Natural killer cell (primary cell): ENCODE measurements around the gene CDC42BPG. TPM values are rescaled to one million over a fixed set of nuclear protein-coding genes. Genes with fewer than 3 reads are reported as not detected.

ENCODE experiments used
- ATAC-seq, 3 donors: fragments of 150-1000 bp in 2 of 3; fragments of 200-7000 bp in 1 of 3; cut with Tn5 transposase; 1 replicate in 1 of 3; 2 replicates in 2 of 3; pipeline ENCODE4 v1.10.0; 2021; ENCODE audit warnings: mild to moderate bottlenecking in 2 of 3, moderate library complexity in 2 of 3
- DNase-seq, 2 donors: peaks; one replicate each; pipeline versions ENCODE4 v3.0.0 to v3.0.0-alpha.2; 2013 to 2021; ENCODE audit warnings: mixed read lengths in 1 of 2
- H3K27ac ChIP-seq: one replicate; pipeline ENCODE4 v1.5.1; 2013; ENCODE audit warnings: mild to moderate bottlenecking, low read length
- H3K27me3 ChIP-seq: one replicate; pipeline ENCODE4 v1.6.1; 2013; ENCODE audit warnings: low read length; ENCODE audit not compliant: control insufficient read depth, insufficient read depth
- H3K36me3 ChIP-seq: one replicate; pipeline ENCODE4 v1.6.1; 2013; ENCODE audit warnings: low read length; ENCODE audit not compliant: control insufficient read depth, insufficient read depth
- H3K4me1 ChIP-seq: one replicate; pipeline ENCODE4 v1.6.1; 2013; ENCODE audit warnings: low read length; ENCODE audit not compliant: control insufficient read depth, insufficient read depth
- H3K4me3 ChIP-seq: one replicate; pipeline ENCODE4 v1.5.1; 2013; ENCODE audit warnings: low read length
- H3K9me3 ChIP-seq: one replicate; pipeline ENCODE4 v1.6.1; 2013; ENCODE audit warnings: low read length; ENCODE audit not compliant: control insufficient read depth, insufficient read depth
- H3K27ac Mint-ChIP-seq, 2 donors: one replicate each; pipeline ENCODE4 v1.8.0; 2022; ENCODE audit warnings: mild to moderate bottlenecking in 2 of 2, mixed read lengths in 2 of 2, moderate library complexity in 1 of 2
- H3K27me3 Mint-ChIP-seq, 2 donors: one replicate each; pipeline ENCODE4 v1.8.0; 2022; ENCODE audit warnings: low read depth in 2 of 2, mixed read lengths in 2 of 2
- H3K36me3 Mint-ChIP-seq: one replicate; pipeline ENCODE4 v1.8.0; 2022; ENCODE audit warnings: mixed read lengths
- H3K4me1 Mint-ChIP-seq, 2 donors: one replicate each; pipeline ENCODE4 v1.8.0; 2022; ENCODE audit warnings: mixed read lengths in 2 of 2
- H3K4me3 Mint-ChIP-seq: one replicate; pipeline ENCODE4 v1.8.0; 2022; ENCODE audit warnings: mild to moderate bottlenecking, moderate library complexity, mixed read lengths
- H3K9me3 Mint-ChIP-seq, 2 donors: one replicate each; pipeline ENCODE4 v1.8.0; 2022; ENCODE audit warnings: mixed read lengths in 2 of 2
- CTCF ChIP-seq: fragments of 200-600 bp; IDR thresholded peaks from one replicate; pipeline ENCODE4 v1.8.0; 2022; ENCODE audit warnings: antibody characterized with exemption
- whole genome bisulfite sequencing: methylation state at CpG from one replicate; pipeline ENCODE4 v1.1.7; 2013; ENCODE audit warnings: missing lambda C conversion rate; ENCODE audit not compliant: insufficient coverage; 5-methylcytosine and 5-hydroxymethylcytosine counted together
- intact Hi-C: fragments of 100-400 bp; cut with micrococcal nuclease; formaldehyde crosslinking; loops from one replicate; pipeline ENCODE4 v1.14.2; 2022
- total RNA-seq, 4 donors: library from RNA; stranded (reverse); fragments of 120-200 nt in 1 of 4; gene quantifications; one replicate each; pipeline versions ENCODE4 v1.2.3 to v1.2.4, GENCODE V29; 2013 to 2022

Gene CDC42BPG
- total RNA-seq, 3 donors from 2014 or later (not counting 1 experiment from before 2014, with no cell fraction given): 8.2 to 12.7 (median 10.7) TPM

GRCh38 chr11:64802370-64803157 is 41.9 kb downstream of the CDC42BPG start:
- Histone ChIP-seq H3K9me3 (no peaks in the 10 kb centered on the region), H3K4me1 (peaks cover 42% of the 10 kb centered on the region), H3K27me3 (no peaks in the 10 kb centered on the region), H3K27ac (peak overlapping the region; percentile 62), H3K36me3 (peaks cover 16% of the 10 kb centered on the region), H3K4me3 (peak overlapping the region; percentile 46)
- DNase-seq (peak in 1 of 2 donors; percentile 66), ATAC-seq (peak in 1 of 3 donors; percentile 13)
- peaks cover 10 to 20% of the 10 kb centered on the region in 2 donors for H3K4me1 Mint-ChIP-seq
- intact Hi-C loops: no loop called here
- no peaks in the 10 kb centered on the region for H3K9me3 Mint-ChIP-seq
- no peaks in the 10 kb centered on the region for H3K36me3 Mint-ChIP-seq
- peak overlapping the region; percentile 65 for H3K4me3 Mint-ChIP-seq
- WGBS: 7% methylated on average over 54 of the region's 54 CpGs
- peak overlapping the region; percentile 92 to 95 for H3K27ac Mint-ChIP-seq
- no peak for TF ChIP-seq CTCF
- H3K27me3 Mint-ChIP-seq: no peaks in the 10 kb centered on the region

GRCh38 chr11:64801561-64802369 is 42.7 kb downstream of the CDC42BPG start:
- H3K36me3 ChIP-seq: peaks cover 16% of the 10 kb centered on the region
- no peak for ATAC-seq
- Mint-ChIP-seq H3K9me3 (no peaks in the 10 kb centered on the region), H3K36me3 (no peaks in the 10 kb centered on the region), H3K27me3 (no peaks in the 10 kb centered on the region), H3K4me1 (peaks cover 10 to 17% of the 10 kb centered on the region in 2 donors), H3K27ac (peak overlapping the region; percentile 46 to 76), H3K4me3 (peak overlapping the region; percentile 65)
- intact Hi-C loops: no loop called here
- no peaks in the 10 kb centered on the region for H3K27me3 ChIP-seq
- H3K9me3 ChIP-seq: no peaks in the 10 kb centered on the region
- H3K4me1 ChIP-seq: peaks cover 42% of the 10 kb centered on the region
- 46% methylated on average over 13 of the region's 13 CpGs for WGBS
- H3K27ac ChIP-seq: peak overlapping the region; percentile 62
- TF ChIP-seq CTCF: no peak
- peak overlapping the region; percentile 46 for H3K4me3 ChIP-seq
- DNase-seq: peak in 1 of 2 donors; percentile 37

GRCh38 chr11:64801158-64801464 is 43.3 kb downstream of the CDC42BPG start:
- H3K4me3 Mint-ChIP-seq: no peak overlapping the region
- Histone ChIP-seq H3K4me3 (no peak overlapping the region), H3K27ac (peak overlapping the region; percentile 25), H3K36me3 (peaks cover 21% of the 10 kb centered on the region), H3K9me3 (no peaks in the 10 kb centered on the region), H3K27me3 (no peaks in the 10 kb centered on the region), H3K4me1 (peaks cover 42% of the 10 kb centered on the region)
- DNase-seq: no peak
- H3K27ac Mint-ChIP-seq: peak overlapping the region; percentile 46 to 76
- no peaks in the 10 kb centered on the region for H3K36me3 Mint-ChIP-seq
- intact Hi-C loops: no loop called here
- no peaks in the 10 kb centered on the region for H3K9me3 Mint-ChIP-seq
- no peak for ATAC-seq
- H3K4me1 Mint-ChIP-seq: peaks cover 10 to 14% of the 10 kb centered on the region in 2 donors
- no peak for TF ChIP-seq CTCF
- 65% methylated on average over 9 of the region's 9 CpGs for WGBS
- H3K27me3 Mint-ChIP-seq: no peaks in the 10 kb centered on the region
